ENCODE measurements around the gene SLC9A5. TPM values are rescaled to one million over a fixed set of nuclear protein-coding genes. Genes with fewer than 3 reads are reported as not detected.

The SLC9A5 gene
- total and polyA plus RNA-seq, 4 donors, result 0.05 to 0.25 (median 0.09) TPM; not detected in 1

- no peak overlapping the region for H3K27ac ChIP-seq (ENCODE audit: low read depth in 1 of 2, low read length in 2 of 2)
- no peak overlapping the region for H3K9ac ChIP-seq (ENCODE audit: low read depth in 1 of 2, low read length in 2 of 2)
- no peak for TF ChIP-seq CTCF (IDR thresholded peaks at IDR 0.05; ENCODE audit: low read depth, low read length, missing input control)
- H3K27me3 ChIP-seq (ENCODE audit: control insufficient read depth in 4 of 4, insufficient read depth in 4 of 4, low read length in 3 of 4), result no peaks in the 10 kb centered on the region
- H3K4me1 ChIP-seq (ENCODE audit: control insufficient read depth in 4 of 4, insufficient read depth in 4 of 4, low read length in 3 of 4), result no peaks in the 10 kb centered on the region
- H3K4me3 ChIP-seq (ENCODE audit: low read depth in 1 of 3, low read length in 3 of 3), result no peak overlapping the region
- H3K9me3 ChIP-seq (ENCODE audit: control insufficient read depth in 4 of 4, low read length in 3 of 4), result no peaks in the 10 kb centered on the region
- no peak for DNase-seq (ENCODE audit: low spot score)
- H3K36me3 ChIP-seq (ENCODE audit: control insufficient read depth in 4 of 4, insufficient read depth in 3 of 4, low read depth in 1 of 4, low read length in 3 of 4), result no peaks in the 10 kb centered on the region
- 72% methylated on average over 7 of the region's 7 CpGs for WGBS
These were observed 46.2 kb downstream of the SLC9A5 start for GRCh38 chr16:67294938-67295361.

GRCh38 chr16:67296420-67296819 is 47.6 kb downstream of the SLC9A5 start:
- no peaks in the 10 kb centered on the region for H3K4me1 ChIP-seq (ENCODE audit: control insufficient read depth in 4 of 4, insufficient read depth in 4 of 4, low read length in 3 of 4)
- WGBS, result 69% methylated on average over 3 of the region's 3 CpGs
- H3K4me3 ChIP-seq (ENCODE audit: low read depth in 1 of 3, low read length in 3 of 3), result no peak overlapping the region
- H3K27me3 ChIP-seq (ENCODE audit: control insufficient read depth in 4 of 4, insufficient read depth in 4 of 4, low read length in 3 of 4), result no peaks in the 10 kb centered on the region
- H3K9ac ChIP-seq (ENCODE audit: low read depth in 1 of 2, low read length in 2 of 2), result no peak overlapping the region
- H3K9me3 ChIP-seq (ENCODE audit: control insufficient read depth in 4 of 4, low read length in 3 of 4), result no peaks in the 10 kb centered on the region
- DNase-seq (ENCODE audit: low spot score), result no peak
- H3K27ac ChIP-seq (ENCODE audit: low read depth in 1 of 2, low read length in 2 of 2), result no peak overlapping the region
- H3K36me3 ChIP-seq (ENCODE audit: control insufficient read depth in 4 of 4, insufficient read depth in 3 of 4, low read depth in 1 of 4, low read length in 3 of 4), result no peaks in the 10 kb centered on the region
- no peak for TF ChIP-seq ATF3 (IDR thresholded peaks at IDR 0.05)
- TF ChIP-seq RXRA (IDR thresholded peaks at IDR 0.05), result no peak
- no peak for TF ChIP-seq YY1 (IDR thresholded peaks at IDR 0.05)
- TF ChIP-seq EGR1 (IDR thresholded peaks at IDR 0.05; ENCODE audit: low read depth in 2 of 2), result no peak
- TF ChIP-seq REST (IDR thresholded peaks at IDR 0.05), result no peak
- TF ChIP-seq CTCF (IDR thresholded peaks at IDR 0.05; ENCODE audit: low read depth, low read length, missing input control), result no peak
- no peak for TF ChIP-seq RAD21 (IDR thresholded peaks at IDR 0.05)
- TF ChIP-seq FOXA1 (IDR thresholded peaks at IDR 0.05), result no peak
- no peak for TF ChIP-seq FOXA2 (IDR thresholded peaks at IDR 0.05)
- TF ChIP-seq HNF4G (IDR thresholded peaks at IDR 0.05), result no peak
- no peak for TF ChIP-seq SP1 (IDR thresholded peaks at IDR 0.05)
- TF ChIP-seq HNF4A (conservative IDR thresholded peaks at IDR 0.05), result no peak
- no peak for TF ChIP-seq NR2F2 (IDR thresholded peaks at IDR 0.05)
- no peak for TF ChIP-seq MAX (IDR thresholded peaks at IDR 0.05)
- no peak for TF ChIP-seq GABPA (IDR thresholded peaks at IDR 0.05 in 1 of 2, conservative IDR thresholded peaks at IDR 0.05 in 1 of 2)
- no peak for TF ChIP-seq JUND (IDR thresholded peaks at IDR 0.05)
- no peak for TF ChIP-seq TAF1 (conservative IDR thresholded peaks at IDR 0.05)
